VCaP (cell line): ENCODE data around the gene SHISA8.
"Not testable (repeated sequence)": the region's sequence is repeated elsewhere in the genome, so short reads cannot be mapped to it uniquely, and the experiment has no call there.

Experiments
- H3K27ac ChIP-seq: fragments of 450-650 bp; 2 replicates; pipeline ENCODE4 v1.5.1; 2017
- TF ChIP-seq, protein P1 (sequence below): fragments of 450-650 bp; conservative IDR thresholded peaks from 2 replicates; pipeline ENCODE4 v1.5.1; 2017; ENCODE audit warnings: mild to moderate bottlenecking, moderate library complexity

SHISA8 gene

DNA sequence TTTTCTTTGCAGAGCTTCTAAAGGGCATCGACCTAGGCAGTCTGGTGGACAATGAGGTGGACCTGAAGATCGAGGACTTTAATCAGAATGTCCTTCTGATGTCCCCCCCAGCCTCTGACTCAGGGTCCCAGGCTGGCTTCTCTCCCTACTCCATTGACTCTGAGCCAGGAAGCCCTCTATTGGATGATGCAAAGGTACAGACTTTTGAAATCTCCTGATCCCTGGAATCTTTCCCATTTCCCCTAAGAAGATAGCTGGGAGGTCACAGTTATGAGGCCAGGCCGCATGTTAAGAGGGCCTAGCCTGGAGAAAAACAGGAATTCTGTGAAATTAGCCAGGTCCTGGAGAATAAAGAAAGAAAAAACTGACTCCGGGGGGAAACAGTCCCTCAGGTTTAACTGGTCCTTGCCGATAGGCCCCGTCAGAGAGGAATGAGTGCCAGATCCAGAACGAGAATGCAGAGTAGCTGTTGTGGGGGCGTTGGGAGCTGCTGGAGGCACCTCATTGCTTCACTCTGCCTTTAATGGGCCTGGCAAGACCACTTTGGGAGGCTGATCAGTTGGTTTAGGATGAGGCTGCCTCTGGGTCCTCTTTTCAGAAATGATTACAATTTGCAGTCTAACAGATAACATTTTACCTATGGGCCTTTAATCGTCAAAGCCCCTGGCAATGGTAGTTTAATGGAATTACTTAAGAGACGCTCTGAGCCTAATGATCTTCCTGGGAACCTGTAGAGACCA lies 39.2 kb downstream of the SHISA8 start:
- TF ChIP-seq, protein P1, sequence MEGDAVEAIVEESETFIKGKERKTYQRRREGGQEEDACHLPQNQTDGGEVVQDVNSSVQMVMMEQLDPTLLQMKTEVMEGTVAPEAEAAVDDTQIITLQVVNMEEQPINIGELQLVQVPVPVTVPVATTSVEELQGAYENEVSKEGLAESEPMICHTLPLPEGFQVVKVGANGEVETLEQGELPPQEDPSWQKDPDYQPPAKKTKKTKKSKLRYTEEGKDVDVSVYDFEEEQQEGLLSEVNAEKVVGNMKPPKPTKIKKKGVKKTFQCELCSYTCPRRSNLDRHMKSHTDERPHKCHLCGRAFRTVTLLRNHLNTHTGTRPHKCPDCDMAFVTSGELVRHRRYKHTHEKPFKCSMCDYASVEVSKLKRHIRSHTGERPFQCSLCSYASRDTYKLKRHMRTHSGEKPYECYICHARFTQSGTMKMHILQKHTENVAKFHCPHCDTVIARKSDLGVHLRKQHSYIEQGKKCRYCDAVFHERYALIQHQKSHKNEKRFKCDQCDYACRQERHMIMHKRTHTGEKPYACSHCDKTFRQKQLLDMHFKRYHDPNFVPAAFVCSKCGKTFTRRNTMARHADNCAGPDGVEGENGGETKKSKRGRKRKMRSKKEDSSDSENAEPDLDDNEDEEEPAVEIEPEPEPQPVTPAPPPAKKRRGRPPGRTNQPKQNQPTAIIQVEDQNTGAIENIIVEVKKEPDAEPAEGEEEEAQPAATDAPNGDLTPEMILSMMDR: no peak
- no peak overlapping the region for H3K27ac ChIP-seq

DNA sequence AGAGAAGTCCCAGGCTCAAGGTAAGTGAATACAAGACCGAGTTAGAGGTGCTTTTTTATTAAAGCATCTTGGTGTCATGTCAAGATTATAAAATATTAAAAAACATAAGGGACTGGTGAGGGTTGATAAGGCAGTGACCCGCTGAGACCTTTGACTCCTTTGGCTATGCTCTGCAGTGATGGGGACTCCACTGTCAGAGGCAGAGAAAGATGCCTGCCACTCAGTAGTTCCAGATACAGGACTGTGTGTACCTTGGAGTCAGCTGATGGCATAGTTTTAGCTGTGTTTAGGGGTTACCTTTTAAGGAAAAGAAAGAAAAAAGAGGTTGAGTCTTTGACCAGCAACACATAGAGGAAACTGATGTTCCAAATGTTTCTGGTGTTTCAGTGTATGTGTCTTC lies 40.8 kb downstream of the SHISA8 start:
- no peak overlapping the region for H3K27ac ChIP-seq
- TF ChIP-seq, protein P1: no peak

DNA sequence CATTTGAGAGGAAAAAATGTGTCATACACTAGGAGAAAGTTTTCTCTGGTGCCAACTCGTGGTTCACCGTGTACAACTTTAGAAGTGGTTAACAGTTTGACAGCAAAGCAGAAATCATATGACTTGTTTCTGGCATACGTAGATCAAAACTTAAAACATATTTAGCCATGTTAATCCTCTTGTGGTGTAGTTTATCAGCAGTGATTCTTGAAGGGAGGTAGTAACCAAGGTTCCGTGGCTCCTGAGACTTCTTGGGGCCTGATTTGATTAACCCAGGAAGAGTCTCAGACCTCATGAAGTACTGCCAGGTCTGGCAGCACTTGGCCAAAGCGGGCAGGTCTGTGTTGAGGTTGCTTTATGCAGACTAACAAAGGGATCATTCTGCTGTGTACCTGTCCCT lies 41.5 kb downstream of the SHISA8 start:
- no peak overlapping the region for H3K27ac ChIP-seq
- TF ChIP-seq, protein P1: no peak

DNA sequence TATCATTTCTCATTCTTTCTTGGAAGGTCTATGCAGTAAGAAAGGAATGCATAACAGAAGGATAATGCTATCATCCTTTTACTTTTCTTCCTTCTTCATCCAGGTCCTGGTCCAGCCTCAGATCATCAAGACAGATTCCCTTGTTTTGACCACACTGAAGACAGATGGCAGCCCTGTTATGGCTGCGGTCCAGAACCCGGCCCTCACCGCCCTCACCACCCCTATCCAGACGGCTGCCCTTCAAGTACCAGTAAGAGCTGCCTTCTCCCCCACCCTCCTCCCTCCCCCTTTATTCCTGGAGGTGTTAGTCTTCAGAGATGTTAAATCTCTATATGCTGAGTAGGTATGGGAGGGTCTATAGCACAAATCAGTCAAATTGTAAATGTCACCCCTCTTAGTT lies 44.1 kb downstream of the SHISA8 start:
- TF ChIP-seq, protein P1: no peak
- no peak overlapping the region for H3K27ac ChIP-seq

DNA sequence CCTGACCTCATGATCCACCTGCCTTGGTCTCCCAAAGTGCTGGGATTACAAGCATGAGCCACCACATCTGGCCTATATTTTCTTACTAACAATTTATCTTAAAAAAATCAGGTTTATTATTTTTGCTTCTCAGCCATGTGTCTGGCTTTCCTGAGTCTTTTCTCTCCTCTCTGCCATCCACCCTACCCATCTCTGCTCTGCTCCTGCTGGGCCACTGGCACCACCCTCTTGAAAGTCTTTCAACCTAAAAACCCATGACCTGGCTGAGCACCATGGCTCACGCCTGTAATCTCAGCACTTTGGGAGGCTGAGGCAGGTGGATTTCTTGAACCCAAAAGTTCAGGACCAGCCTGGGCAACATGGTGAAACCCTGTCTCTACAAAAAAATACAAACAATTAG lies 44.8 kb downstream of the SHISA8 start:
- H3K27ac ChIP-seq: not testable (repeated sequence)

DNA sequence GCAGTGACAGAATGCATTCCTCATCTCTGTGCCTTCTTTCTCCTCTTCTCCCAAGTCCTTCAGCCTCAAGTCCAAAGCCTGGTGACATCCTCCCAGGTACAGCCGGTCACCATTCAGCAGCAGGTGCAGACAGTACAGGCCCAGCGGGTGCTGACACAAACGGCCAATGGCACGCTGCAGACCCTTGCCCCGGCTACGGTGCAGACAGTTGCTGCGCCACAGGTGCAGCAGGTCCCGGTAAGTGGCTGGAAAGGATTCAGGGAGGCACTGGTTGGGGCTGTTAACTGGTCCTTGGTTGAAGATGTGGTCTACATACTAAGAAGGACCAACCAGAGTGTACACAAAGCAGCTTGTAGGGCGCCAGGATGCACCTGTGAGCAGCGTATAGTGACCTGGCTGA lies 46.3 kb downstream of the SHISA8 start:
- TF ChIP-seq, protein P1: no peak
- H3K27ac ChIP-seq: no peak overlapping the region

DNA sequence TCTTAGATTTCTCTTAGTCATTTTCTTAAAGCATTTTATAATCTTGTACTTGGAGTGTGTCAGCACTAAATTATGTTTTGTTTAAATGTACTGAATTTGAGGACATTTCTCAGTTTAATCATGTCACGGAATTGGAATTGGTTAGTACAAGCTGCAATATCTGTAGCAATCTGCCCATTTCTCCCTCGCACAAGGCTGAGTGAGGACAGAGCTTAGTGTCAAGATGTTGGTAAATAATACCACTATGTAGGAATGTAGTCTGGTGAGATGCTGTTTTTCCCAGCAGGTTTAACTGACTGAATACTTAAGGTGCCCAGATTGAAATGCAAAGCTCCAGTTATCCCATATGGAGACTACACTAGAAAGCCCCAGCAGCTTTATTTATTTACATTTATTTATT lies 51.4 kb downstream of the SHISA8 start:
- TF ChIP-seq, protein P1: no peak
- no peak overlapping the region for H3K27ac ChIP-seq

DNA sequence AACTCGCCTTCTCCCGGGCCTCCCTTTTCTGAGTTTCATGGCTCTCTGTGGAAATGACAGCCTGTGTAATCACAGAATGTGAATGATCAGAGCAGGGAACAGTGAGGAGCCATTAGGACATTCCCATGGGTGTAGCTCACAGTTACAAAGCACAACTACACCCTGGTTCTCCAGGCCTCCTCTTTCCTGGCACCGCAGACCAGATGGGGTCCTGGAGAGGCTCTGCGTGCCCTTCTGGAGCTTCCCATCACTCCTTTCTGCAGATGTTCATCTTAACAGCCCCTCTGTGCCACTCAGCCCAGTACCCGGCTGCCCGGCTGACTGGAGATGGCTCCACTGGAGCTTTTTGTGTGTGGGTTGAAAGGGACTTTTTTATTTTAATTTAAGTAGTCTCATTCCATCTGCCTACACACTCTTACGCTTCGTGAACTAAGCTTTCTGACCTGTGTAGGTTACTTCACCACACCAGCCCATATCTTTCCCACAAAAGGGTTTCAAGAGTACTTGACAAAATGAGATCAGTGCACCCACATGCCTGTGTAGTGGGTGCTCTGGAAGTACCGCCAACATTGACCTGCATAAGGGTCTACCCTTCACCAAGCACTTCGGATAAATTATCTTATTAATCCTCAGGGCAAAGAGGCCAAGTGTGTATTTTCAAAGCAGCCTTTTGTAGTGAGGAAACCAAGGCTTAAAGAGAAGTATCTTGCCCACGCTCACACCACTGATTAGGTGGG lies 52.2 kb downstream of the SHISA8 start:
- no peak overlapping the region for H3K27ac ChIP-seq

More for the DNA sequence above, 52.2 kb downstream of the SHISA8 start:
- TF ChIP-seq, protein P1: no peak
